H7 (cell line): ENCODE data around the gene TMEM62. TPM values are rescaled to one million over a fixed set of nuclear protein-coding genes. Genes with fewer than 3 reads are reported as not detected.

Source experiments
- DNase-seq: peaks from one replicate; pipeline ENCODE4 v3.0.0; 2012
- H3K27me3 ChIP-seq: 2 replicates; pipeline ENCODE4 v1.6.0; 2011; ENCODE audit warnings: mild to moderate bottlenecking, low read length; ENCODE audit not compliant: control insufficient read depth, insufficient read depth
- H3K36me3 ChIP-seq: replicated peaks from 2 replicates; pipeline ENCODE4 v1.5.1; 2011; ENCODE audit warnings: low read length; ENCODE audit not compliant: control insufficient read depth, insufficient read depth
- H3K4me3 ChIP-seq: 2 replicates; pipeline ENCODE4 v1.5.1; 2011; ENCODE audit warnings: low read depth, mild to moderate bottlenecking, control low read depth, low read length, moderate library complexity; ENCODE audit not compliant: insufficient read depth
- total RNA-seq: library from RNA; depleted of rRNA; stranded (reverse); fragments of >200 nt; shearing (Covaris generic); gene quantifications from 2 replicates; pipeline ENCODE4 v1.2.3, GENCODE V29; 2014

TMEM62 gene
- total RNA-seq, 1 experiment from 2014 or later: 1.8 TPM

DNA sequence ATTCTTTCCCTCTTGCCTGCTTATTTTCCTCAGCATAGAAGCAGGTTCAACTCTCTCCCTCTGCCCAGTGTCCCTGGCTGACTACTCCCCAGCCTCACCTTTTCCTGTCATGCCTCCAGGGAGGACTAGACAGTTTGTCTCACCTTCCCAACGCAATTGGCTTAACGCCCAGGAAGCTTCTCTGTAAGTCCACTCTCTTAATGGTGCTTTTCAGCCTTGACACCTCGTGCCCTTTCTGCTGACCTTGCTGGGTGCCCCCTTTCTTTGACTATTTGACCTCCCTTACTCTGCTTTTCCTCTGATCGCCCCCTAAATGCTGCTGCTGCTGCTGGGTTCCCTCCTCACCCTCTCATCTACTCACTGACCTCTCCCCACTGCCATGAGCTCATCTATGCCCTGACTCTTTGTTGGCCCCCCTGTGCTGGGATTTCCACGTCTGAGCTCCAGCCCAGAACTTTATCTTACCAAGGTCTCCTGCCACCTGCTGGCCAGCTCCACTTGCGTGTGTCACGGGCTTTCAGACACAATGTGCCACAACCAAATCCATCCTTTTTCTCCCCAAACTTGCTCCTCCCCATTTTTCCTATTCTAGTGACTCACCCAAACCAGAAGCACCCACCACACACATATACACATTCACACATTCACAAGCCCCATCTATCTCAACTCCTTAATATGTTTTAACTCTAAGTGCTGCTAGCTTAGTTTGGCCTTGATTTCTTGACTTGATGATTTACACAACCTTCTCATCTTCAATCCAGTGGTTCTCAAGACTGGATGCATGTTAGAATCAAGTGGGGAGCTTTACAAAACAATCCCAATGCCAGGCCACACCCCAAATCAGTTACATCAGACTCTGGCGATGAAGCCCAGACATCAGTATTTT, 70.9 kb downstream of the TMEM62 start:
- H3K36me3 ChIP-seq: no peaks in the 10 kb centered on the region

DNA sequence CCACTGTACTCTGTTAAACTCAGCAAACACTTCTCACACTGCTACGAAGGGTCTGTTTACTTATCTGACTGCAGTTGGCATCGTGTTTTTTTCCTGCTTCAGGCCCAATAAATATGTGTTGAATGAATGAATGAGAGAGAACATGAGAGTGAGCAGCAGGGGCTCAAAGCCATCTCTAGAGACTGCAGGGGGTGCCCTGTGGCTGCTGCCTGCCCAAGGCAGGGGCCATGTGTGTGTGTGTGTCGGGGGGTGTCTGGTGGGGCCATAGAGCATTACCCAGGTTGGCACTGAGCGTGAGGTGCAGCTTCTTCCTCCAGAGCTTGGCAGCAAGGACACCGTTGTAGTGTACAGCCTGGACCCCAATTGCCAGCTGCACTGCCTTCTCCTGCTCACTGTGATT, 72.7 kb downstream of the TMEM62 start:
- Histone ChIP-seq H3K4me3 (no peak overlapping the region), H3K36me3 (no peaks in the 10 kb centered on the region), H3K27me3 (no peaks in the 10 kb centered on the region)
- peak; percentile 8 for DNase-seq

More for the DNA sequence above, 70.9 kb downstream of the TMEM62 start:
- no peak overlapping the region for H3K4me3 ChIP-seq
- DNase-seq: peak; percentile 80
- no peaks in the 10 kb centered on the region for H3K27me3 ChIP-seq

DNA sequence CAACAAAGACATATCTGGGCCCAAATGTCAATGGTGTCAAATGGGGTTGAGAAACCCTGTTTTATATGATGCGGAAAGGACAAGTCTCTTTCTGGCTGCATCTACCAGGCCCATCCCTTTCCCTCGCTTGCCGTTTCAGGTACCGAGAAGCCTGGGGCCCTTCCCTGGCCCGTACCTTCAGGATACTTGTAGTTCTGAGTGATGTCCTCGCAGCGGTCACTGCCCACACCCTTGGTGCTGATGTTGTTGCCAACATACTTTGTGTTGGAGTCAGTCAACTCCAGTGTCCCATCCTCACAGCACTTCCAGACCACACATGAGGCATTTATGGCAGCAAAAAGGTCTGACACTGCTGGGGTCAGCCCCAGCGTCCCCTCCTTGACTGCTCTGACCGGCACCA, 73.6 kb downstream of the TMEM62 start:
- H3K36me3 ChIP-seq: no peaks in the 10 kb centered on the region
- H3K27me3 ChIP-seq: no peaks in the 10 kb centered on the region
- no peak overlapping the region for H3K4me3 ChIP-seq
- peak; percentile 10 for DNase-seq

DNA sequence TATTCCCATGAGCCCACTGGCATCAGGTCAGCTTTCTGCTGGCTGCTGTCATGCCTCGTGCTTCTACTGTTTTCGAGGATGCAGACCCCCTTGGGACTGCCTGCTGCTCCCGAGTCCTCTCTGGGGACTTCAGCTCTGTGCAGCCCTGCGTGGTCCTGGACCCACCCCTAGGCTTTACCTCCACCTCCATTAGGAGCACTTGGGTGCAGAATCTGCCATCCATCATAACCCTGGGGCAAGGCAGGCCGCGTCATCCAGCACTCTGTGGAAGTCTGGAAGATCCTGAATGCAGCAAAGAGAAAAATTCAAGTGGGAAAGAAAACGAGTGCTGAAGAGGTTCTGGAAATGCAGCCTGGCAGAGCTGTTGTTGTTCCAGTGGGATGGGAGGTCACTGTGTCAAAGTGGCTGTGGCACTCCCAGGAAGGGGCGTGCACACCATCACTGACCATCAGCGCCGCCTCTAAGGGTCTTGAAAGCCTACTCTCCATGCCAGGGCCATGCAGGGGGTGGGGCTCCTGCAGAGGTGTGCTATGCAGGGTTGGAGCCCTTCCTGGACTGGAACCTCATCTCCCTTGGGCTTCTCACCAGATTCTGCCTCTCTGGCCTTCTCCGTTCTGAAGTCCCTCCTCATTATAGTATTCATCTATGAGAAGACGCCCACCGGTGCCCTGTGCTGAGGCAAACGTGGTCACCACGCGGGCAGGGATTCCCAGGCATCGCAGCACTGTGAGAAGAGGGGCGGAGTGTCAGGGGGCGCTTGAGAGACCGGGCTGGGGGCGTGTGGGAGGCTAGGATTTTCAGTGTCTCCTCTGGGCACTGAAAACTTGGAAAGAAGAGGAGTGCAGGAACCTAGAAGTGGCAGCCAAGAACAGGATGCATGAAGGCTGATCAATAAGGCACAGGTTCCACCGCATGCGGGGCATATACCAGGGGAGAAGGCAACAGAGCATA, 74.9 kb downstream of the TMEM62 start:
- no peak overlapping the region for H3K4me3 ChIP-seq
- H3K36me3 ChIP-seq: no peaks in the 10 kb centered on the region
- H3K27me3 ChIP-seq: no peaks in the 10 kb centered on the region
- peak; percentile 11 for DNase-seq

DNA sequence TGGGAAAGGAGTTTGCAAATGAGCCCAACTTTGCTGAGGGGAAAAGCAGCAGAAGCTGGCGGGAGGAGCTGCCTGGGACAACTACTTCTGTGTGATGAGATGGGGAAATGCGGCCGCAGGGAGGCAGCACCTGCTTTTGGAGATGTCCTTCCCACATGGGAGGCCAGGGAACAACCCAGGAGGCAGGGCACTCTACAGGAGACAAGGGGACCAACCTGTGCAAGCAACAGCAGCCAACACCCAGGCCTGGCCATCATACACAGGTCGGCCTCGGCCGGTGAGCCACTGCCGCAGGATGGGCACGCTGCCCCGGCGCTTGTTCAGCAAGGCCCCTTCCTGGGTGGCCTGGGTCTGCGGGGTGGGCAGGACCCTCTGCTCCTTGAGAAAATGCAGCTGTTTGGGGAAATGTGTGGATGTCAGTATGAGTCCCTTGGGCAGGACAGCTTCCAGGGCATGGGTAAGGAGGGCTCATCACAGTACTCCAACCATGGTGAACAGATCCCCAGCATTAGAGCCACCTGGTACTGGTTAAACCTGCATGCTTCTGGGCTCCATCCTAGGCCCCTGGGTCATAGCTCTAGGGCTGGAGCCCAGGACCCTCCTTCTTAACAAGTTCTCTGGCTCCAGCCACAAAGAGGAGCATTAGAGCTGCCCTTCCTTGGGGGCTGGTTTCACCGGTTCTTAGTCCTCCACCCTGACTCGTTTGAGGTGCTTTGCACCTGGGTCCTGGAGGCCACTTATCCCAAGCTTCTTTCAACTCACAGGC, 75.9 kb downstream of the TMEM62 start:
- Histone ChIP-seq H3K36me3 (no peaks in the 10 kb centered on the region), H3K4me3 (no peak overlapping the region), H3K27me3 (no peaks in the 10 kb centered on the region)
- DNase-seq: peak; percentile 89

DNA sequence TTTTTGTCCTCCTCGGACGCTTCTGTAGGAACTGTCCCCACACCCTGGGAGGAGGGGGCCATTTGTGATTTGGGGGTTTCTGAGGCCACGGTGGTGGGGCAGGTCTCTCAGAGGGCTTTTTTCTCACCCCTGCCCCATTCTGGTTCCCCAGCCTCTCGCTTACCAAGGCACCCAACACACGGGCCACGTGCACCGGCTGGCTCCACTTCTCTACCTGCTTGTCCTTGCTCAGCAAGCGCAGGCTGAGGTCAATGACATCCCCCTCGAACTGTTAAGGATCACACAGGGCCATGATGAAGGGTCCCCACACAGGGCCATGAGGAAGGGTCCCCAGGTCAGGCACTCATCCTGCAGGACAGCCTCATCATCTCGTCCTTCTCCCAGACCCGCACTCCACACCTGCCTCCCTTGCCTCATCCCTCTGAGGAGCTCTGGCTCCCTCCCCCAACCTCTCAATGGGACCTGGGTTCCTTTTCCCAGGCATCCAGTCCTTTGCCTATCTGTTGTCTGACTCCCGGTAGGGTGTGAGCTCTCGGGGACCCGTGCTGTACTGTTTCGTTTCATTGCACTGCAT, 76.9 kb downstream of the TMEM62 start:
- DNase-seq: peak; percentile 16
- Histone ChIP-seq H3K27me3 (no peaks in the 10 kb centered on the region), H3K4me3 (no peak overlapping the region), H3K36me3 (no peaks in the 10 kb centered on the region)

DNA sequence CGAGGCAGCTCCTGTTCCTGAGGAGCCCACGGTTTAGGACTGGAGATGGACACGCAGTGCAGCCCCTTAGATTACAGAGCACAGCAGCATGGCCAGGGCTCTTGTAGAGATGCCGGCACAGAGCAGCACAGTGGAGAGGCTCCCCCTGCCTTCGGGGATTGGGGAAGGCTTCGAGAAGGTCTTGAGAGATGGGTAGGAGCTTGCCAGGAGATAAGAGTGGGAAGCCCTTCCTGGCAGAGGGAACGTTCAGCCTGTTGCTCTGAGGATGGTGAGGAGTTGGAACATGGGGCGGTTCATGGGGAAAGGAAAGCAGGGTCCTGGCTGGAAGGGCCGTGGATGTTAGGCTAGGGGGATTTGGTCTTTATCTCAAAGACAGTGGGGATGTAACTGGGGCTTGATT, 77.4 kb downstream of the TMEM62 start:
- no peak overlapping the region for H3K4me3 ChIP-seq
- no peaks in the 10 kb centered on the region for H3K36me3 ChIP-seq
- no peaks in the 10 kb centered on the region for H3K27me3 ChIP-seq
- DNase-seq: peak; percentile 27

DNA sequence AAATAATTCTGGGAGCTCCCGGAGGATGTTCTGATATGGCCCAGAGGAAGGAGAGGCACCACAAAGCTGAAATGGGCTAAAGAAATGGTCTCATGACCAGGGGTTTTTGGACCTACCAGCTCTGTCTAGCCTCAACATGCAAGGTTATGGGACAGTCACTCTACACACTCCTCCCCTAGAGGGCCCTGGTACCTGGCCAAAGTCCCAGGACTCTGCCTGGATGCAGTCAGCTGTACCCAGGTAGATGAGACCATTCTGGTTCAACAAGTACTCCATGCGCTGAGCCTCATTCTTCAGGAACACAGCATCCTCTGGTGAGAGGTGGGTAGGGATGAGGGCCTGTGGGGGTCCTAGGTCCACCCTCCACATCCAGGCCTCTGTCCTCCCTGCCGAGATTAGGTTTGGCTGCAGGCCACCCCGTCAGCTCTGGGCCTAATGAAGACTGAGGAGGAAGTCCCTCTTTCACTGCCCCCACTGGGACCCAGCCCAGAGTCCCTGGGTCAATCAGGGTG, 77.9 kb downstream of the TMEM62 start:
- DNase-seq: peak; percentile 15
- no peaks in the 10 kb centered on the region for H3K27me3 ChIP-seq
- no peaks in the 10 kb centered on the region for H3K36me3 ChIP-seq
- no peak overlapping the region for H3K4me3 ChIP-seq

DNA sequence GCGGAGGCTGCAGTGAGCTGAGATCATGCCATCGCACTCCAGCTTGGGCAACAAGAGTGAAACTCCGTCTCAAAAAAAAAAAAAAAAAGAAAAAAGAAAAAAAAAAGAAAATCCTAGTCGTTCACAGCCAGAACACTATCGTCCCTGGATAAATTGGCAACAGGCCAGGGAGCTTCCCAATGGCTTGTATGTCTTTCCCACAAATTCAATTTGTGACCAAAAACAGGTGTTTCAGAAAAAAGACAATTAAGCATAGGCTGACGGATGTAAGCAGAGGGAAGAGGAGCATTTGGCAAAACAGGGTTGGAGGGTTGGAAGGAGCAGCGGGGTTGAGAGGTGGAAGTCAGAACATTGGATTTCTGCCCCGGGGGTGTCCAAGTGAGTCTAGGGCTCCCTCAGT, 78.9 kb downstream of the TMEM62 start:
- Histone ChIP-seq H3K27me3 (no peaks in the 10 kb centered on the region), H3K36me3 (no peaks in the 10 kb centered on the region), H3K4me3 (no peak overlapping the region)
- DNase-seq: no peak

DNA sequence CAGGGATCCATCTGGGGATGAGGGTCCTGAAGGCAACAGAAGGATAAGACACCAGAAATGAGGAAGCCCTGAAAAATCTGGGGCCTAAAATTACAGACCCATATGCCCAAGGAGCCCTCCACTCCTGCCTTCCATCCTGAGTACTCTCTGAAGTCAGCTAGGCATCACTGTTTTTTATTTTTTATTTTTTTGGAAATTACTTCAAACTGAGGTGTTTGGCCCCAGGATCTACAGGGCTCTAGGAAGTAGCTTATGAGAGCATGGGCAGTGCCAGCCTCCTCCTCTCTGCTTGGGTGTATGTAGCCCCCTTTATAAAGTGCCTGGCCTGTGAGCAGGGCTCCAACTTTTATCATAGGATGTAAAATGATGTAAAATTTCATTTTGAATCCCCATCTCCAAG, 79.6 kb downstream of the TMEM62 start:
- no peak overlapping the region for H3K4me3 ChIP-seq
- H3K36me3 ChIP-seq: no peaks in the 10 kb centered on the region
- no peaks in the 10 kb centered on the region for H3K27me3 ChIP-seq
- DNase-seq: no peak

DNA sequence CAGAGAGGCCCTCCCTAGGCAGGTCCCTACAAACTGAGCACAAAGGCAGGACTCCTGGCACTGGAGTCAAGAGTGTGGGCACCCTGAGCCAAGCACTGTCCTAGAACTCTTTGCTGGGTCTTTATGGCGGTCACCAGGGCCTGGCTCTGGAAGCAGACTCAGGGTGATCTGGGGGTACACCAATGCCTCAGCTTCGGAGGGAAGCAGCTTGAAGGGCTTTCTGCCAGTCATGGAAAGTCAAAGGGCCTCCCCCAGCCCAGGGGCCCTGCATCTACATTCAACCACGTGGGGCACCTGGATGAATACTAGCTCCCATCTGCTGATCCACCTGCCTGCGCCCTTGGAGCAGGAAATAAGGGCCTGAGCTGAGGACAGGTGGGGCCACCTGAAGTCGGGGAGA, 80.1 kb downstream of the TMEM62 start:
- Histone ChIP-seq H3K27me3 (no peaks in the 10 kb centered on the region), H3K36me3 (no peaks in the 10 kb centered on the region), H3K4me3 (no peak overlapping the region)
- DNase-seq: no peak

DNA sequence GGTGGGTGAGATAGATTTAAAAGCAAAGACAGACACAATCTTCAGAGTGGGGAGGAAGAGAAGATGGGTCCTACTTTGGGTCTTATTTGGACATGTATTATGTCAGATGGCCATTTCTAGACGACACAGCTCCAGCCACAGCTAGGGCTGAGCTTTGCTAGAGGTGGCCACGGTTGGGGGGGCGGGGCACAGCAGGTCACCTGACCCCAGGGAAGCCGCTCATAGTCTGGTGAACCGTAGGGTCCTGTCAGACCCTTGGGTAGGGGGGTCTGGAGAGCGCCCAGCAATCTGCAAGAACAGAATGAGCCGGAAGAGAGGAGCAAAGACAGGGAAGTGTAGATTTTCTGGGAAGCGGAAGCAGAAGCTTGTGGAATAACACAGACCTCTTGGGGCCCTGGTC, 80.8 kb downstream of the TMEM62 start:
- peak; percentile 42 for DNase-seq
- Histone ChIP-seq H3K27me3 (no peaks in the 10 kb centered on the region), H3K36me3 (no peaks in the 10 kb centered on the region), H3K4me3 (no peak overlapping the region)

DNA sequence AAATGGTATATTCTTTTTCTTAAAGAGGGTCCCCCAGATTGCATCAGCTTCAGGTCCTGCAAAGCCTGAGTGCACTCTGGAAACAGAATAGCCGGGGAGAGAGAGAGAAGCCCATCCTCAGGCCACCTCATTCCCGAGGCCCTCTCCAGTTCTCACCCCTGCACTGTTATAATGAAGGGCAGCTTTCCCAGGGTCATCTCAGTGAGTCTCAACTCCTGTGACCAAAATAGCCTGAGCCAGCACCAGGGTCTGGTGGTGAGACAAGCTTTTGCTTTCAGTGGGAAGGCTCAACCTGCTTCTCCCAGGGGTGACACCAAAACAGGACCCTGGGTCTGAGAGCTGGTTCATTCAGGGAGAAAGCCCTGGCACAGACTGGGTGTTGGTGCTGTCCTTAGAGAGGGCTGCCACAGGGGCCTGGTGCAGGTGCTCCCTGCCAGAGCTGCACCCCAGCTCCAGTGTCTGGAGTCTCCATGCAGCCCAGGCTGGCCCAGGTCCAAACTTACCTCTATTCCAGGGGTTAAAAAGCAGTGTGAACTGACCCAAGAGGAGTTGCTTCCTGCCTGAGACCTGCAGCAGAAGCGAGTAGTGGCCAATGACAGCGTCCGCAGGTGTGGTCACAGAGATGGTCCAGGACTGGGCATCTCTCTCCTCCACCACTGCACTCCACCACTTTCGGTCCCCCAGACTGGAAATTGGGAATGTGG, 81.4 kb downstream of the TMEM62 start:
- Histone ChIP-seq H3K27me3 (no peaks in the 10 kb centered on the region), H3K36me3 (no peaks in the 10 kb centered on the region), H3K4me3 (no peak overlapping the region)
- DNase-seq: peak; percentile 29
